WTC11 (cell line): ENCODE data around the gene FOCAD. TPM values are rescaled to one million over a fixed set of nuclear protein-coding genes. Genes with fewer than 3 reads are reported as not detected.
A peak's percentile ranks its signal among the peaks of the same experiment; 100 is the strongest.

Source experiments
- ATAC-seq: fragments of 200-7000 bp; cut with Tn5 transposase; 2 replicates; pipeline ENCODE4 v1.10.0; 2021; ENCODE audit warnings: mild to moderate bottlenecking, moderate library complexity
- CTCF ChIA-PET: fragments of 300-600 bp; sonication (Branson Sonifier 250); formaldehyde crosslinking; loops from one replicate; lab custom pipeline; 2021; ENCODE audit warnings: antibody characterized with exemption; lab: Charles Lee
- POLR2A ChIA-PET: fragments of 350-600 bp; sonication (Branson Sonifier 250); formaldehyde crosslinking; loops from one replicate; lab custom pipeline; 2021; ENCODE audit warnings: antibody characterized with exemption; lab: Charles Lee
- DNase-seq: peaks from one replicate; pipeline ENCODE4 v3.0.0; 2021; ENCODE audit warnings: low spot score
- H3K27ac Mint-ChIP-seq: 2 replicates; pipeline ENCODE4 v1.8.0; 2021; ENCODE audit warnings: mixed read lengths
- H3K27me3 Mint-ChIP-seq: 2 replicates; pipeline ENCODE4 v1.8.0; 2021; ENCODE audit warnings: low read depth, mild to moderate bottlenecking, moderate library complexity, mixed read lengths
- H3K36me3 Mint-ChIP-seq: 2 replicates; pipeline ENCODE4 v1.8.0; 2021; ENCODE audit warnings: mixed read lengths
- H3K4me1 Mint-ChIP-seq: 2 replicates; pipeline ENCODE4 v1.8.0; 2022; ENCODE audit warnings: mixed read lengths
- H3K4me3 Mint-ChIP-seq: 2 replicates; pipeline ENCODE4 v1.8.0; 2021; ENCODE audit warnings: mild to moderate bottlenecking, moderate library complexity, mixed read lengths
- H3K9me3 Mint-ChIP-seq: 2 replicates; pipeline ENCODE4 v1.8.0; 2021; ENCODE audit warnings: mixed read lengths
- ARID4B ChIP-seq: sonication (generic); formaldehyde crosslinking; IDR thresholded peaks from 2 replicates; pipeline ENCODE4 v1.8.0; 2023; ENCODE audit warnings: missing genetic modification reagents, mild to moderate bottlenecking, borderline replicate concordance
- ATF6 ChIP-seq: sonication (generic); formaldehyde crosslinking; IDR thresholded peaks from 2 replicates; pipeline ENCODE4 v1.8.1; 2023; ENCODE audit warnings: mild to moderate bottlenecking, missing genetic modification reagents
- CDX4 ChIP-seq: fragments of 250-450 bp; sonication (Bioruptor Pico); IDR thresholded peaks from 2 replicates; pipeline ENCODE4 v1.9.0; 2021; ENCODE audit warnings: moderate library complexity, mild to moderate bottlenecking, inconsistent platforms, borderline replicate concordance
- ESRRA ChIP-seq: sonication (generic); formaldehyde crosslinking; IDR thresholded peaks from 2 replicates; pipeline ENCODE4 v1.8.1; 2022; ENCODE audit warnings: mild to moderate bottlenecking, missing genetic modification reagents, borderline replicate concordance
- FOXK1 ChIP-seq: sonication (generic); formaldehyde crosslinking; IDR thresholded peaks from 2 replicates; pipeline ENCODE4 v1.8.0; 2022; ENCODE audit warnings: mild to moderate bottlenecking, moderate library complexity, missing genetic modification reagents
- HMGA2 ChIP-seq: fragments of 250-450 bp; sonication (Bioruptor Pico); IDR thresholded peaks from 2 replicates; pipeline ENCODE4 v1.4.0; 2021; ENCODE audit warnings: mild to moderate bottlenecking, moderate library complexity
- JAZF1 ChIP-seq: fragments of 250-450 bp; sonication (Bioruptor Pico); IDR thresholded peaks from 2 replicates; pipeline ENCODE4 v1.9.0; 2021; ENCODE audit warnings: moderate library complexity, mild to moderate bottlenecking, inconsistent platforms
- MAX ChIP-seq: sonication (generic); formaldehyde crosslinking; IDR thresholded peaks from 2 replicates; pipeline ENCODE4 v1.8.0; 2022; ENCODE audit warnings: mild to moderate bottlenecking, missing genetic modification reagents
- NFE2L1 ChIP-seq: sonication (generic); formaldehyde crosslinking; IDR thresholded peaks from 2 replicates; pipeline ENCODE4 v1.8.1; 2023; ENCODE audit warnings: missing genetic modification reagents
- NR2C2 ChIP-seq: sonication (generic); formaldehyde crosslinking; IDR thresholded peaks from 2 replicates; pipeline ENCODE4 v1.8.0; 2022; ENCODE audit warnings: mild to moderate bottlenecking, missing genetic modification reagents
- PRDM15 ChIP-seq: sonication (generic); formaldehyde crosslinking; IDR thresholded peaks from 2 replicates; pipeline ENCODE4 v1.8.0; 2022; ENCODE audit warnings: missing genetic modification reagents
- RELA ChIP-seq: sonication (generic); formaldehyde crosslinking; IDR thresholded peaks from 2 replicates; pipeline ENCODE4 v1.8.1; 2022; ENCODE audit warnings: missing genetic modification reagents, mild to moderate bottlenecking, borderline replicate concordance
- SMAD4 ChIP-seq: sonication (generic); formaldehyde crosslinking; IDR thresholded peaks from 2 replicates; pipeline ENCODE4 v1.8.0; 2022; ENCODE audit warnings: mild to moderate bottlenecking, missing genetic modification reagents
- TP53 ChIP-seq: sonication (generic); formaldehyde crosslinking; IDR thresholded peaks from 2 replicates; pipeline ENCODE4 v1.8.1; 2023; ENCODE audit warnings: mild to moderate bottlenecking, missing genetic modification reagents
- ZMAT4 ChIP-seq: fragments of 250-450 bp; sonication (Bioruptor Pico); IDR thresholded peaks from 2 replicates; pipeline ENCODE4 v1.9.0; 2021; ENCODE audit warnings: mild to moderate bottlenecking
- ZSCAN18 ChIP-seq: fragments of 250-450 bp; sonication (Bioruptor Pico); IDR thresholded peaks from 2 replicates; pipeline ENCODE4 v2.1.2; 2022; ENCODE audit warnings: mild to moderate bottlenecking, moderate library complexity
- total RNA-seq: library from RNA; stranded (reverse); gene quantifications from 3 replicates; pipeline ENCODE4 v1.2.3, GENCODE V29; 2021
- TF ChIP-seq, protein P1 (sequence below): fragments of 250-450 bp; sonication (Bioruptor Pico); conservative IDR thresholded peaks from 2 replicates; pipeline ENCODE4 v1.9.0; 2021; ENCODE audit warnings: mild to moderate bottlenecking

The FOCAD gene
- total RNA-seq, 1 experiment from 2014 or later, result 34.3 TPM

GRCh38 chr9:20771729-20772128 is 87.7 kb downstream of the FOCAD start (continued):
- no peak for TF ChIP-seq ZMAT4 (CRISPR knock-in tag)
- no peak for TF ChIP-seq RELA (CRISPR knock-in tag)
- no peak for TF ChIP-seq ESRRA (CRISPR knock-in tag)
- no peak for TF ChIP-seq ZSCAN18 (CRISPR knock-in tag)
- TF ChIP-seq MAX (CRISPR knock-in tag), result no peak
- TF ChIP-seq, all 79 proteins: peak for 0

DNA sequence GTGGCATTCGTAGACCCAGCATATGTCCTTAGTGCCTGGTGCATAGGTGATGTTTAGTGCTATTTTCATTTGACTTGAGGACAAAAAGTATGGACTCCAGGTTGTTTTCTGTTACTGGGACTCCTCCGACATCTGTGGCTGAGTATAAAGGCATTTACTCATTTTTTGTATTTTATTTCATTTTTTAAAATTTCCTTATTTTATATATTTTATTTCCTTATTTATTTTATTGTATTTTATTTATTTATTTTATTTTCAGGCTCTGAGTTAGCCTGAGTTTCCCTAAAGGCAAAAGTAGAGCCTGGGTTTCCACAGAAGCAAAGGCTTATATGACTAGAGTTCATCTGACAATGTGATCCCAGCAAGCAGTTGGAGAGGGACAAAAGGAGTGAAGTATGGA is 91.6 kb downstream of the FOCAD start:
- Mint-ChIP-seq H3K27ac (no peak overlapping the region), H3K4me3 (no peak overlapping the region), H3K27me3 (no peaks in the 10 kb centered on the region), H3K4me1 (no peaks in the 10 kb centered on the region), H3K9me3 (no peaks in the 10 kb centered on the region), H3K36me3 (peaks cover 7% of the 10 kb centered on the region)
- ATAC-seq, result no peak
- ChIA-PET CTCF (no interaction called here), POLR2A (no interaction called here)
- no peak for DNase-seq
- TF ChIP-seq JAZF1 (CRISPR knock-in tag) (no peak), NFE2L1 (no peak), HMGA2 (peak; percentile 92), ESRRA (CRISPR knock-in tag) (no peak), ATF6 (CRISPR knock-in tag) (no peak)

DNA sequence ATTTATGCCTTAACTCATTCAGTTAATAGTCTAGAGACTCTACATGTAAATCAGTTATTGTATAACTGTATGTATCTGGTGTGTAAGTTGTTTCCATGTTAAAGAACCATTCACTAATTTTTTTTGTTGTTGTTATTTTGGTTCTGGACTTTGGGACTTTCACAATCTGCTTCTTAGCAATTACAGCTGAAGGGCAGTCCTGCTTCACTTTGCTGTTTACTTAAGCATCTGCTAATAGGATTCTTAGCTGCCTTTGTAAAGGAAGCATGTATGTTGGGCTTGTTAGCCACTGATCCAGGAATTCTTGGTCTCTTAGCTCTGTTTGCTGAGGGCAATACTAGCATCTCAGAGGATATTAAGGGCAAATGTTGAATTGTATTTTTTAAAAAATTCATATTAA is 97.0 kb downstream of the FOCAD start:
- Mint-ChIP-seq H3K9me3 (no peaks in the 10 kb centered on the region), H3K4me1 (peaks cover 36% of the 10 kb centered on the region), H3K27ac (no peak overlapping the region), H3K4me3 (no peak overlapping the region), H3K27me3 (no peaks in the 10 kb centered on the region), H3K36me3 (no peaks in the 10 kb centered on the region)
- no peak for DNase-seq
- no peak for ATAC-seq
- ChIA-PET CTCF (no interaction called here), POLR2A (interaction anchor here (0.6 kb wide), 1 partner anchor 1499 kb away, joined by 3 read pairs; no protein-coding TSS in a partner anchor)
- TF ChIP-seq NR2C2 (CRISPR knock-in tag) (no peak), TP53 (CRISPR knock-in tag) (no peak), SMAD4 (no peak), CDX4 (CRISPR knock-in tag) (no peak), FOXK1 (no peak), ZMAT4 (CRISPR knock-in tag) (no peak), ARID4B (CRISPR knock-in tag) (no peak), PRDM15 (no peak)
- TF ChIP-seq, protein P1, sequence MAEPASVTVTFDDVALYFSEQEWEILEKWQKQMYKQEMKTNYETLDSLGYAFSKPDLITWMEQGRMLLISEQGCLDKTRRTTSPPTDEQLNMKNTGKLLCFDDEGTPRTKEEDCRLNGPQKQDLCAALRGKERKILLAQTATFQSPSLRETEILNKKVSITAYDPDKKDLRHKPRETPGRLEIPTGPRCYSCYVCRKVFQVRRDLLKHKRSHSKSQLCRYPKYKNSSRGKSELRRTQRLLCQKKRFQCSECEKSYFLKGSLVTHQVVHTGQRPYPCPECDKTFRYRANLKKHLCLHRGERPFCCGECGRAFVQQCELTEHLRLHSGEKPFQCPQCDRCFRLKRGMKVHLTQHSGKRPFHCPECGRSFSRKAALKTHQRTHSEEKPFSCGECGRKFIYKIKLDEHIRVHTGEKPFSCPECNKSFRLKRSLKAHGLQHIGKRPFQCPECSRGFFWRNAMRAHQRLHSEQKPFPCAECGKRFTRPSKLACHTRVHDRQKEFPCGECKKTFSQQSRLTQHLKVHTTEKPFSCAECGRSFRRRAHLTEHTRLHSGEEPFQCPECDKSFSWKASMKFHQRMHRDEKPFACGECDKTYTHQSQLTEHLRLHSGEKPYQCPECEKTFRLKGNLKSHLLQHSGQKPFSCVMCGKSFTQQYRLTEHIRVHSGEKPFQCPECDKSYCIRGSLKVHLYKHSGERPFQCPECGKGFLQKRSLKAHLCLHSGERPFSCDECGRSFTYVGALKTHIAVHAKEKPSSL, result no peak
